CD14-positive monocyte (primary cell): ENCODE data around the gene TAS2R39. TPM values are rescaled to one million over a fixed set of nuclear protein-coding genes. Genes with fewer than 3 reads are reported as not detected.
"Not testable (repeated sequence)": the region's sequence is repeated elsewhere in the genome, so short reads cannot be mapped to it uniquely, and the experiment has no call there.

Experiments
- DNase-seq, 3 donors: peaks; one replicate each; pipeline ENCODE4 v3.0.0-alpha.2; 2011 to 2022
- H2AFZ ChIP-seq: 2 replicates; pipeline ENCODE4 v1.6.0; 2012; ENCODE audit warnings: mild to moderate bottlenecking, low read depth, low read length, inconsistent platforms; ENCODE audit not compliant: insufficient read depth, poor library complexity, severe bottlenecking
- H3K27ac ChIP-seq, 2 donors: 1 replicate in 1 of 2; 2 replicates in 1 of 2; pipeline ENCODE4 v1.5.1; 2012 to 2013; ENCODE audit warnings: low read length in 2 of 2, control low read depth in 1 of 2, inconsistent platforms in 1 of 2, low read depth in 1 of 2, mild to moderate bottlenecking in 1 of 2
- H3K27me3 ChIP-seq, 2 donors: one replicate each; pipeline versions ENCODE4 v1.6.0 to v1.6.1; 2011 to 2013; ENCODE audit warnings: low read length in 2 of 2; ENCODE audit not compliant: control insufficient read depth in 2 of 2, insufficient read depth in 2 of 2
- H3K36me3 ChIP-seq, 2 donors: replicated peaks in 1 of 2; 1 replicate in 1 of 2; 2 replicates in 1 of 2; pipeline versions ENCODE4 v1.5.1 to v1.6.1; 2012 to 2013; ENCODE audit warnings: low read length in 2 of 2, control low read depth in 1 of 2, inconsistent platforms in 1 of 2, mild to moderate bottlenecking in 1 of 2; ENCODE audit not compliant: insufficient read depth in 2 of 2, control insufficient read depth in 1 of 2
- H3K4me1 ChIP-seq, 2 donors: 1 replicate in 1 of 2; 2 replicates in 1 of 2; pipeline versions ENCODE4 v1.5.1 to v1.6.1; 2012 to 2013; ENCODE audit warnings: low read length in 2 of 2, control low read depth in 1 of 2, inconsistent platforms in 1 of 2, mild to moderate bottlenecking in 1 of 2, moderate library complexity in 1 of 2; ENCODE audit not compliant: insufficient read depth in 2 of 2, control insufficient read depth in 1 of 2
- H3K4me2 ChIP-seq: replicated peaks from 2 replicates; pipeline ENCODE3; 2012; ENCODE audit warnings: low read length, moderate library complexity, mild to moderate bottlenecking; ENCODE audit not compliant: poor library complexity, severe bottlenecking; ENCODE audit errors: extremely low read depth
- H3K4me3 ChIP-seq, 3 experiments: fragments of 200-600 bp in 1 of 3; sonication (generic) in 1 of 3; replicated peaks in 1 of 3; 1 replicate in 2 of 3; 2 replicates in 1 of 3; pipeline ENCODE4 v1.5.1; 2011 to 2013; ENCODE audit warnings: low read length in 3 of 3, mild to moderate bottlenecking in 3 of 3, control low read depth in 2 of 3, low read depth in 2 of 3, inconsistent platforms in 1 of 3, moderate library complexity in 1 of 3
- H3K79me2 ChIP-seq: 2 replicates; pipeline ENCODE4 v1.6.0; 2012; ENCODE audit warnings: mild to moderate bottlenecking, control low read depth, inconsistent platforms, low read length, moderate library complexity; ENCODE audit not compliant: insufficient read depth
- H3K9ac ChIP-seq: 2 replicates; pipeline ENCODE4 v1.6.0; 2017; ENCODE audit warnings: low read length, mild to moderate bottlenecking; ENCODE audit not compliant: insufficient read depth, poor library complexity, severe bottlenecking
- H3K9me3 ChIP-seq, 2 donors: replicated peaks in 1 of 2; 1 replicate in 1 of 2; 2 replicates in 1 of 2; pipeline versions ENCODE4 v1.5.1 to v1.6.1; 2012 to 2013; ENCODE audit warnings: low read length in 2 of 2, control low read depth in 1 of 2; ENCODE audit not compliant: control insufficient read depth in 1 of 2, insufficient read depth in 1 of 2
- H4K20me1 ChIP-seq: 2 replicates; pipeline ENCODE4 v1.6.0; 2012; ENCODE audit warnings: mild to moderate bottlenecking, low read length, control low read depth, moderate library complexity; ENCODE audit not compliant: insufficient read depth
- H3K27ac Mint-ChIP-seq, 7 donors: one replicate each; pipeline ENCODE4 v1.8.0; 2020; ENCODE audit warnings: mild to moderate bottlenecking in 7 of 7, mixed read lengths in 7 of 7, moderate library complexity in 6 of 7, inconsistent platforms in 2 of 7
- H3K27me3 Mint-ChIP-seq, 3 donors: one replicate each; pipeline ENCODE4 v1.8.0; 2021 to 2022; ENCODE audit warnings: low read depth in 3 of 3, mild to moderate bottlenecking in 3 of 3, mixed read lengths in 3 of 3, moderate library complexity in 3 of 3, inconsistent platforms in 1 of 3
- H3K36me3 Mint-ChIP-seq, 2 donors: one replicate each; pipeline ENCODE4 v1.8.0; 2020; ENCODE audit warnings: mixed read lengths in 2 of 2, inconsistent platforms in 1 of 2, mild to moderate bottlenecking in 1 of 2
- H3K4me1 Mint-ChIP-seq: one replicate; pipeline ENCODE4 v1.8.0; 2020; ENCODE audit warnings: mild to moderate bottlenecking, mixed read lengths
- H3K4me3 Mint-ChIP-seq, 2 donors: one replicate each; pipeline ENCODE4 v1.8.0; 2020; ENCODE audit warnings: mild to moderate bottlenecking in 2 of 2, mixed read lengths in 2 of 2, moderate library complexity in 1 of 2
- H3K9me3 Mint-ChIP-seq, 7 donors: one replicate each; pipeline ENCODE4 v1.8.0; 2020 to 2022; ENCODE audit warnings: mixed read lengths in 7 of 7, mild to moderate bottlenecking in 6 of 7, moderate library complexity in 6 of 7, inconsistent platforms in 2 of 7
- CTCF ChIP-seq: fragments of 200-600 bp; IDR thresholded peaks from one replicate; pipeline ENCODE4 v1.8.0; 2022; ENCODE audit warnings: antibody characterized with exemption, mild to moderate bottlenecking
- WGBS: methylation state at CpG from one replicate; pipeline ENCODE4 v1.1.5; 2013; ENCODE audit warnings: missing lambda C conversion rate; ENCODE audit not compliant: insufficient coverage; 5-methylcytosine and 5-hydroxymethylcytosine counted together
- intact Hi-C, 2 donors: fragments of 100-400 bp; cut with micrococcal nuclease; formaldehyde crosslinking; loops; one replicate each; pipeline versions ENCODE4 v1.15.0 to v1.15.1; 2023
- polyA plus RNA-seq, 3 donors: library from polyadenylated mRNA; depleted of rRNA in 1 of 3; unstranded in 2 of 3; stranded (reverse) in 1 of 3; fragments of 300-500 nt in 2 of 3; fragments of >200 nt in 1 of 3; fragmentation: Illumina TruSeq in 2 of 3; gene quantifications; 1 replicate in 2 of 3; 2 replicates in 1 of 3; pipeline ENCODE4 v1.2.3, GENCODE V29; 2012 to 2021

Gene TAS2R39
- polyA plus RNA-seq, 3 donors, result not detected

DNA sequence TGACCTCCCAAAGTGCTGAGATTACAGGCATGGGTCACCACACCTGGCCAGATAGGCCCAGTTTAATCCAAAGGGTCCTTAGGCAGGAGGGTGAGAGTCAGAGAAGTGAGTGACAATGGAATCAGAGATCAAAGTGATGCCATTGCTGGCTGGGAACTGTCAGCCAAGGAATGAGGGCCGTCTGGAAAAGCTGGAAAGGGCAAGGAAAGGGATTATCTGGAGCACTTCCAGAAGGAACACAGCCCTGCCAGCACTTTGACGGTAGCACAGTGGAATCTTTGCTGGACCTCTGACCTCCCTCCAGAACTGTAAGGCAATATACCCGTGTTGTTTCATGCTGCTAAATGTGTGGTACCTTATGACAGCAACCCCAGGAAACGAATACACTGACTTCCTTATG, 27.3 kb downstream of the TAS2R39 start:
- Histone ChIP-seq H2AFZ (no peak overlapping the region), H3K27ac (no peak overlapping the region), H3K27me3 (no peaks in the 10 kb centered on the region), H3K4me2 (no peak overlapping the region), H3K4me3 (no peak overlapping the region), H4K20me1 (no peaks in the 10 kb centered on the region), H3K36me3 (no peaks in the 10 kb centered on the region), H3K9me3 (no peaks in the 10 kb centered on the region), H3K79me2 (no peaks in the 10 kb centered on the region), H3K9ac (no peak overlapping the region), H3K4me1 (peaks cover 19 to 30% of the 10 kb centered on the region in 2 donors)
- Mint-ChIP-seq H3K9me3 (peaks cover 4 to 18% (median 10%) of the 10 kb centered on the region in 7 donors), H3K4me1 (peaks cover 33% of the 10 kb centered on the region), H3K4me3 (no peak overlapping the region), H3K27me3 (peaks cover 0 to 3% (median 3%) of the 10 kb centered on the region in 3 donors), H3K36me3 (peaks cover 0 to 6% of the 10 kb centered on the region in 2 donors), H3K27ac (no peak overlapping the region)
- DNase-seq, result no peak
- 100% methylated on average over 3 of the region's 4 CpGs for WGBS
- intact Hi-C loops, result no loop called here
- TF ChIP-seq CTCF, result no peak

DNA sequence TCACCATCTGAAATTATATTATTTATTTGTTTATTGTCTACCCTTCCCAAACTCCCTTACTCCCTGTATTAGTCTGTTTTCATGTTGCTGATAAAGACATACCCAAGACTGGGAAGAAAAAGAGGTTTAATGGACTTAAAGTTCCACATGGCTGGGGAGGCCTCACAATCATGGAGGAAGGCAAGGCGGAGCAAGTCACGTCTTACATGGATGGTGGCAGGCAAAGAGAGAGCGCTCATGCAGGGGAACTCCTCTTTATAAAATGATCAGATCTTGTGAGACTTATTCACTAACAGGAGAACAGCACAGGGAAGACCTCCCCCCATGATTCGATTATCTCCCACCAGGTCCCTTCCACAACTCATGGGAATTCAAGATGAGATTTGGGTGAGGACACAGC, 30.3 kb downstream of the TAS2R39 start:
- H2AFZ ChIP-seq, H3K36me3 Mint-ChIP-seq, H3K27ac ChIP-seq, H3K79me2 ChIP-seq, H3K27ac Mint-ChIP-seq, H3K9ac ChIP-seq, H4K20me1 ChIP-seq, H3K36me3 ChIP-seq, H3K4me3 Mint-ChIP-seq, DNase-seq, H3K9me3 ChIP-seq, H3K27me3 Mint-ChIP-seq, H3K27me3 ChIP-seq, H3K4me2 ChIP-seq, H3K4me3 ChIP-seq: not testable (repeated sequence)
- intact Hi-C loops, result loop anchor here in 1 of 2 donors (2.0 kb wide), 1 partner anchor 205 kb away; no protein-coding TSS in a partner anchor
- peaks cover 4 to 18% (median 10%) of the 10 kb centered on the region in 7 donors for H3K9me3 Mint-ChIP-seq
- no CpG with 5 or more reads among the region's 4 CpGs for WGBS
- peaks cover 9 to 16% of the 10 kb centered on the region in 2 donors for H3K4me1 ChIP-seq
- peaks cover 28% of the 10 kb centered on the region for H3K4me1 Mint-ChIP-seq
